GM23248 (cell line): ENCODE results near the gene DAB2IP. TPM values are rescaled to one million over a fixed set of nuclear protein-coding genes. Genes with fewer than 3 reads are reported as not detected.
A peak's percentile ranks its signal among the peaks of the same experiment; 100 is the strongest.

ENCODE experiments used
- DNase-seq: peaks from one replicate; pipeline ENCODE4 v3.0.0-alpha.2; 2015
- H2AFZ ChIP-seq: fragments of 200-600 bp; sonication (generic); 2 replicates; pipeline ENCODE4 v1.6.1; 2016; ENCODE audit warnings: antibody characterized with exemption
- H3F3A ChIP-seq: fragments of 200-600 bp; sonication (generic); 2 replicates; pipeline ENCODE4 v1.6.1; 2016; ENCODE audit warnings: mild to moderate bottlenecking, antibody characterized with exemption, mixed run types; ENCODE audit not compliant: insufficient read depth
- H3K27ac ChIP-seq: fragments of 200-600 bp; sonication (generic); 2 replicates; pipeline ENCODE4 v1.5.1; 2016; ENCODE audit warnings: mild to moderate bottlenecking
- H3K27me3 ChIP-seq: fragments of 200-600 bp; sonication (generic); replicated peaks from 2 replicates; pipeline ENCODE4 v1.6.1; 2016; ENCODE audit warnings: mild to moderate bottlenecking; ENCODE audit not compliant: insufficient read depth
- H3K36me3 ChIP-seq: fragments of 200-600 bp; sonication (generic); 2 replicates; pipeline ENCODE4 v1.6.1; 2016; ENCODE audit warnings: low read depth, mild to moderate bottlenecking
- H3K4me1 ChIP-seq: fragments of 200-600 bp; sonication (generic); 2 replicates; pipeline ENCODE4 v1.6.1; 2016; ENCODE audit warnings: mild to moderate bottlenecking; ENCODE audit not compliant: insufficient read depth
- H3K4me2 ChIP-seq: fragments of 200-600 bp; sonication (generic); one replicate; pipeline ENCODE4 v1.6.1; 2016; ENCODE audit warnings: mild to moderate bottlenecking; ENCODE audit not compliant: unreplicated experiment
- H3K4me3 ChIP-seq: fragments of 200-600 bp; sonication (generic); 2 replicates; pipeline ENCODE4 v1.5.1; 2016; ENCODE audit warnings: mild to moderate bottlenecking
- H3K79me2 ChIP-seq: fragments of 200-600 bp; sonication (generic); 2 replicates; pipeline ENCODE4 v1.6.1; 2016; ENCODE audit warnings: mild to moderate bottlenecking; ENCODE audit not compliant: insufficient read depth
- H3K9ac ChIP-seq: fragments of 200-600 bp; sonication (generic); 2 replicates; pipeline ENCODE4 v1.6.1; 2016; ENCODE audit warnings: mild to moderate bottlenecking
- H3K9me2 ChIP-seq: fragments of 200-600 bp; sonication (generic); 2 replicates; pipeline ENCODE4 v1.6.1; 2016; ENCODE audit warnings: mixed run types, mild to moderate bottlenecking, moderate library complexity; ENCODE audit not compliant: insufficient read depth
- H3K9me3 ChIP-seq: fragments of 200-600 bp; sonication (generic); one replicate; pipeline ENCODE4 v1.6.1; 2017; ENCODE audit warnings: low read depth
- H4K20me1 ChIP-seq: fragments of 200-600 bp; sonication (generic); 2 replicates; pipeline ENCODE4 v1.6.0; 2016; ENCODE audit not compliant: insufficient read depth
- EZH2 ChIP-seq: fragments of 200-600 bp; sonication (generic); IDR thresholded peaks from 2 replicates; pipeline ENCODE4 v1.6.1; 2018; ENCODE audit warnings: antibody characterized with exemption, mild to moderate bottlenecking; ENCODE audit not compliant: insufficient read depth, poor library complexity, severe bottlenecking
- EZH2phosphoT487 ChIP-seq: fragments of 200-600 bp; sonication (generic); IDR thresholded peaks from 2 replicates; pipeline ENCODE4 v1.6.1; 2018; ENCODE audit warnings: antibody characterized with exemption, moderate library complexity, mild to moderate bottlenecking, low read depth; ENCODE audit not compliant: insufficient read depth
- WGBS, 2 experiments: methylation state at CpG; one replicate each; pipeline ENCODE4 v1.1.6; 2015 to 2017; ENCODE audit warnings: low lambda C conversion rate in 2 of 2, low coverage in 1 of 2; ENCODE audit errors: missing lambda C conversion rate in 2 of 2; 5-methylcytosine and 5-hydroxymethylcytosine counted together
- in situ Hi-C: fragments of 300-500 bp; cut with MboI; formaldehyde crosslinking; loops from 2 replicates; pipeline ENCODE4 v1.15.0; 2020
- polyA plus RNA-seq: library from polyadenylated mRNA; unstranded; fragments of >200 nt; fragmentation: Nextera tagmentation; extraction: Ambion mirVana; gene quantifications from 2 replicates; pipeline ENCODE4 v1.2.1, GENCODE V29; 2016
- total RNA-seq: library from RNA; depleted of rRNA; stranded (reverse); fragments of >200 nt; shearing (Covaris generic); gene quantifications from 2 replicates; pipeline ENCODE4 v1.2.3, GENCODE V29; 2014

The DAB2IP gene
- total and polyA plus RNA-seq, 2 experiments from 2014 or later: 2.6 to 19.7 TPM

GRCh38 chr9:121691890-121692289, 40.5 kb downstream of the DAB2IP start:
- Histone ChIP-seq H3K9me3 (no peaks in the 10 kb centered on the region), H3K27me3 (no peaks in the 10 kb centered on the region), H3K79me2 (no peaks in the 10 kb centered on the region), H3K4me1 (peaks cover 9% of the 10 kb centered on the region; the same call in 1 of the 2 replicates), H3F3A (peaks cover 17% of the 10 kb centered on the region), H4K20me1 (no peaks in the 10 kb centered on the region), H2AFZ (no peak overlapping the region), H3K27ac (no peak overlapping the region), H3K9me2 (no peaks in the 10 kb centered on the region), H3K4me2 (no peak overlapping the region), H3K9ac (no peak overlapping the region), H3K36me3 (no peaks in the 10 kb centered on the region), H3K4me3 (no peak overlapping the region)
- WGBS, 2 experiments: 40 to 46% methylated on average over 6 of the region's 6 CpGs
- in situ Hi-C loops: no loop called here
- TF ChIP-seq EZH2phosphoT487: no peak
- TF ChIP-seq EZH2: no peak
- peak; percentile 41 for DNase-seq

GRCh38 chr9:121692606-121693387, 41.4 kb downstream of the DAB2IP start:
- DNase-seq: peak; percentile 53
- no peak overlapping the region for H3K4me3 ChIP-seq
- no peak for TF ChIP-seq EZH2
- no peak for TF ChIP-seq EZH2phosphoT487
- no peak overlapping the region for H3K27ac ChIP-seq
- peaks cover 17% of the 10 kb centered on the region for H3F3A ChIP-seq
- peaks cover 9% of the 10 kb centered on the region; the same call in 1 of the 2 replicates for H3K4me1 ChIP-seq
- H3K9me3 ChIP-seq: no peaks in the 10 kb centered on the region
- H2AFZ ChIP-seq: no peak overlapping the region
- no peaks in the 10 kb centered on the region for H3K27me3 ChIP-seq
- H3K4me2 ChIP-seq: no peak overlapping the region
- H3K9me2 ChIP-seq: no peaks in the 10 kb centered on the region
- no peaks in the 10 kb centered on the region for H3K79me2 ChIP-seq
- in situ Hi-C loops: no loop called here
- WGBS, 2 experiments: 77 to 79% methylated on average over 13 to 14 of the region's 14 CpGs
- H4K20me1 ChIP-seq: no peaks in the 10 kb centered on the region
- H3K36me3 ChIP-seq: no peaks in the 10 kb centered on the region
- H3K9ac ChIP-seq: no peak overlapping the region

- no peak overlapping the region for H3K4me3 ChIP-seq
- DNase-seq: no peak
- no peaks in the 10 kb centered on the region for H3K9me2 ChIP-seq
- no peaks in the 10 kb centered on the region for H4K20me1 ChIP-seq
- H2AFZ ChIP-seq: no peak overlapping the region
- no peaks in the 10 kb centered on the region for H3K36me3 ChIP-seq
- in situ Hi-C loops: no loop called here
- 90 to 100% methylated on average over 4 of the region's 4 CpGs for WGBS, 2 experiments
- peaks cover 17% of the 10 kb centered on the region for H3F3A ChIP-seq
- H3K4me1 ChIP-seq: peaks cover 9% of the 10 kb centered on the region; the same call in 1 of the 2 replicates
- TF ChIP-seq EZH2 (no peak), EZH2phosphoT487 (no peak)
- H3K4me2 ChIP-seq: no peak overlapping the region
- no peaks in the 10 kb centered on the region for H3K27me3 ChIP-seq
- no peak overlapping the region for H3K9ac ChIP-seq
- H3K79me2 ChIP-seq: no peaks in the 10 kb centered on the region
- H3K27ac ChIP-seq: no peak overlapping the region
- H3K9me3 ChIP-seq: no peaks in the 10 kb centered on the region
Observed at GRCh38 chr9:121693388-121693670, 41.9 kb downstream of the DAB2IP start.

- H3K36me3 ChIP-seq: no peaks in the 10 kb centered on the region
- H3K4me1 ChIP-seq: peaks cover 9% of the 10 kb centered on the region; the same call in 1 of the 2 replicates
- no peaks in the 10 kb centered on the region for H3K27me3 ChIP-seq
- no peak overlapping the region for H3K9ac ChIP-seq
- H4K20me1 ChIP-seq: no peaks in the 10 kb centered on the region
- in situ Hi-C loops: no loop called here
- WGBS, 2 experiments: 97% methylated on average over 5 of the region's 5 CpGs
- no peaks in the 10 kb centered on the region for H3K79me2 ChIP-seq
- TF ChIP-seq EZH2phosphoT487 (no peak), EZH2 (no peak)
- no peak overlapping the region for H2AFZ ChIP-seq
- H3K27ac ChIP-seq: no peak overlapping the region
- peaks cover 17% of the 10 kb centered on the region for H3F3A ChIP-seq
- no peak overlapping the region for H3K4me3 ChIP-seq
- H3K9me3 ChIP-seq: no peaks in the 10 kb centered on the region
- H3K4me2 ChIP-seq: no peak overlapping the region
- DNase-seq: no peak
- H3K9me2 ChIP-seq: no peaks in the 10 kb centered on the region
Observed at GRCh38 chr9:121694001-121694400, 42.6 kb downstream of the DAB2IP start.
